Adrenal gland (tissue), 12 donors: Measurements from ENCODE around the gene CCDC33. TPM values are rescaled to one million over a fixed set of nuclear protein-coding genes. Genes with fewer than 3 reads are reported as not detected.

Source experiments
- DNase-seq, 7 donors: peaks; one replicate each; pipeline ENCODE4 v3.0.0-alpha.2; 2019 to 2020
- H3K27ac ChIP-seq, 5 donors: fragments of 200-600 bp; sonication (generic) in 4 of 5; 1 replicate in 3 of 5; 2 replicates in 2 of 5; pipeline versions ENCODE4 v1.5.1 to v1.8.0; 2016 to 2020; ENCODE audit warnings: mild to moderate bottlenecking in 1 of 5
- H3K27me3 ChIP-seq: fragments of 200-600 bp; 2 replicates; pipeline ENCODE4 v1.8.0; 2021
- H3K36me3 ChIP-seq, 2 donors: fragments of 200-600 bp; replicated peaks in 1 of 2; 1 replicate in 1 of 2; 2 replicates in 1 of 2; pipeline versions ENCODE4 v1.5.1 to v1.8.0; 2018 to 2022
- H3K4me1 ChIP-seq, 2 donors: fragments of 200-600 bp; replicated peaks in 1 of 2; 1 replicate in 1 of 2; 2 replicates in 1 of 2; pipeline versions ENCODE4 v1.5.1 to v1.8.0; 2018 to 2021
- H3K4me3 ChIP-seq, 4 donors: fragments of 200-600 bp; sonication (generic) in 3 of 4; one replicate each; pipeline ENCODE4 v1.5.1; 2016 to 2018
- H3K9me3 ChIP-seq, 3 donors: fragments of 200-600 bp; sonication (generic) in 1 of 3; replicated peaks in 1 of 3; 1 replicate in 2 of 3; 2 replicates in 1 of 3; pipeline versions ENCODE4 v1.5.1 to v1.8.0; 2016 to 2021
- CTCF ChIP-seq, 6 experiments: fragments of 450-650 bp in 4 of 6; fragments of 200-600 bp in 2 of 6; sonication (generic) in 1 of 6; IDR thresholded peaks; 1 replicate in 5 of 6; 2 replicates in 1 of 6; pipeline versions ENCODE4 v1.5.1 to v1.8.0; 2016 to 2021; ENCODE audit warnings: antibody characterized with exemption in 6 of 6, mild to moderate bottlenecking in 2 of 6, moderate library complexity in 1 of 6
- POLR2A ChIP-seq, 2 donors: fragments of 450-650 bp; IDR thresholded peaks; one replicate each; pipeline ENCODE4 v1.6.1; 2017; ENCODE audit warnings: antibody characterized with exemption in 2 of 2, mild to moderate bottlenecking in 2 of 2, moderate library complexity in 1 of 2
- WGBS, 4 donors: extraction: QIAGEN DNeasy Blood & Tissue Kit in 2 of 4; methylation state at CpG; one replicate each; pipeline versions ENCODE4 v1.1.5 to v1.1.7; 2013 to 2017; 5-methylcytosine and 5-hydroxymethylcytosine counted together
- intact Hi-C, 2 donors: fragments of 100-400 bp; cut with DNase I; formaldehyde crosslinking; loops; one replicate each; pipeline versions ENCODE4 v1.14.1 to v1.15.0; 2022 to 2023
- polyA plus RNA-seq, 3 donors: library from polyadenylated mRNA; stranded (reverse); fragments of 200-250 nt in 2 of 3; fragments of 350-450 nt in 1 of 3; fragmentation: Illumina TruSeq in 1 of 3; extraction: RNeasy Lipid Tissue Mini Kit (QIAGEN cat#74804) in 1 of 3; gene quantifications; one replicate each; pipeline ENCODE4 v1.2.3, GENCODE V29; 2013 to 2014
- total RNA-seq, 9 donors: library from RNA; depleted of rRNA in 4 of 9; stranded (reverse); fragments of >200 nt in 4 of 9; fragments of 120-200 nt in 1 of 9; fragmentation: NEBNext Ultra II Directional in 1 of 9; extraction: Animal tissue kit (Norgen Biotek cat#: 25700) in 1 of 9; gene quantifications; one replicate each; pipeline versions ENCODE4 v1.1.0 to v1.2.4, GENCODE V29; 2013 to 2023
- donor health status: healthy with polysubstance abuse.
- donor health status: Bipolar disorder and iron deficiency.
- donor health status: DM: yes; HTN: yes; CAD: no.
- donor health status: DM: no; HTN: no; CAD: no.
- donor health status: DM: no; HTN: no; CAD: no.
- donor health status: DM: yes; HTN: yes; CAD: no.

The CCDC33 gene
- total and polyA plus RNA-seq, 12 donors, result 0.11 to 1.1 (median 0.30) TPM; not detected in 3

DNA sequence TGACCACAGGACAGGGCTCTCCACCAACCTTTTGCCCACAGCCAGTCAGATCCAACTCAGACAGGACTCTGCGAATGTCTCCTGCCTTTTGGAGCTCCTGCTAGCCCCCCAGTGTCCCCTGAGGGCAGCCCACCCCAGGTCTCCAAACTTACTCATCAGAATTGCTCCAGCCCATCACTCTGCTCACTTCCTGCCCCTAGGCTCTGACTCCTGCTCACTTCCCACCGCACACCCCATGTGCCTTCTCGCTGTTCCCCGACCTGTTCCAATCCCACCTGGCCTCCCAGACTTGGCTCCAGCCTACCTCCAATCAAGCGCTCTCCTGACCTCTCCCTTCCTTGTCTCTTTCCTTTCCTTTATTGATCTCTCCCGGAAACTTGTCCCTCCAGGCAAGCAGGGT lies 27.6 kb upstream of the CCDC33 start:
- H3K27me3 ChIP-seq, result no peaks in the 10 kb centered on the region

DNA sequence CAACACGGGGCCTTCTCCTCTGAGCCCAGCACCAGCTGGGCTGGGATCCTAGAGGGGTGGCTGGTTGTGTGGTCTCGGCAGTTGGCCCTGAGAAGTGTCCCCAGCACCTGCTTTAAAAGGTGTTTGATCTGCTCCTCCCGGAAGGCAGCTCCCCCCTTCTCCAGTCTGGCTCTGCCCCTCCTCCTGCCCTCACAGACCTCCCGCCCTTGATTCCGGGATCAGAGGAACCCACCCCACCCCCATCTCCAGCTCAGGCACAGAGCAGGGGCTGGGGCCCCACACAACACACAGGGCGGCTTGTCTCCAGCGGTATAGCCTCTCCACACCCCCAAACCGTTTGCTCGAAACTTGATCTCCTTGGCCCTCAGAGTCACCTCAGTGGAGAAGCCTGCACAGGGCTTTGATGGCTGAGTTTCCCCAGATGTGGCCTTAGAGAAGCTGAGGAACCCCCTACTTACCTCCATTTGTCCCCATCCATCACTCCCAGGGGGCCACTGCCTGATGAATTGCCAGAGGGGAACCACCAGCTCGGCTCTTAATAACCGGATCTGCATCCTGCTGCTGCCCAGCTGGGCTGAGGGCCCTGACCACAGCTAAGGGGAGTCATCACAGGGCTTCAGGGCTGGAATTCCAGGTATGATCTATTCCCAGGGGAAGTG lies 27.1 kb upstream of the CCDC33 start:
- intact Hi-C loops, result no loop called here
- no peaks in the 10 kb centered on the region for H3K36me3 ChIP-seq
- DNase-seq, result no peak
- TF ChIP-seq POLR2A (IDR thresholded peaks at IDR 0.05) (no peak), CTCF (IDR thresholded peaks at IDR 0.05) (no peak)
- H3K4me1 ChIP-seq, result no peaks in the 10 kb centered on the region
- H3K4me3 ChIP-seq, result no peak overlapping the region
- WGBS, 4 donors, result 79 to 85% (median 81%) methylated on average over 8 to 11 of the region's 11 CpGs
- H3K9me3 ChIP-seq, result no peaks in the 10 kb centered on the region
- no peaks in the 10 kb centered on the region for H3K27me3 ChIP-seq
- no peak overlapping the region for H3K27ac ChIP-seq

More for the DNA sequence above, 27.6 kb upstream of the CCDC33 start:
- WGBS, 4 donors, result 89 to 95% (median 93%) methylated on average over 6 of the region's 6 CpGs
- H3K27ac ChIP-seq, result no peak overlapping the region
- no peaks in the 10 kb centered on the region for H3K4me1 ChIP-seq
- no peak for DNase-seq
- TF ChIP-seq CTCF (IDR thresholded peaks at IDR 0.05) (no peak), POLR2A (IDR thresholded peaks at IDR 0.05) (no peak)
- H3K36me3 ChIP-seq, result no peaks in the 10 kb centered on the region
- no peak overlapping the region for H3K4me3 ChIP-seq
- intact Hi-C loops, result no loop called here
- no peaks in the 10 kb centered on the region for H3K9me3 ChIP-seq

DNA sequence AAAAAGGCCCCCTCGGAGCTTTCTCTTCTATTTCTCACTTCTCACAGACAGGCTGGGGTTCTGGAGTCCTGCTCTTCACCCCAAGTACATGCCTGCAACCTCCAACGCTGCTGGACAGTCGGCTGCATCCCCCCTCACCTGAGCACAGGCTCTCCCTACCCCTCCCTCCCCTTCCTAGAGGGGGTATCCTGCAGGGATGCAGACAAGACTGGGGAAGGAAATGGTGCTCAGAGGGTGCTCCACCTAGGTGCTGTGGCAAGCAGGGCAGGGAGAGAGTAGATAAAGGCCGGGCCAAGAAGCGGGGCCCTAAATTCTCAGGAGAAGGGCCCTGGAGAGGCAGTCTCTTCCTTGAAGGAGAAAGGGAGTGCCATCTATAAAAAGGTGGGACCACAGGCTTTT lies 26.6 kb upstream of the CCDC33 start:
- H3K4me1 ChIP-seq, result no peaks in the 10 kb centered on the region

More for the DNA sequence above, 26.6 kb upstream of the CCDC33 start:
- H3K4me3 ChIP-seq, result no peak overlapping the region
- 89 to 90% (median 89%) methylated on average over 5 of the region's 5 CpGs for WGBS, 4 donors
- TF ChIP-seq CTCF (IDR thresholded peaks at IDR 0.05) (no peak), POLR2A (IDR thresholded peaks at IDR 0.05) (no peak)
- no peak overlapping the region for H3K27ac ChIP-seq
- intact Hi-C loops, result no loop called here
- H3K36me3 ChIP-seq, result no peaks in the 10 kb centered on the region
- no peaks in the 10 kb centered on the region for H3K9me3 ChIP-seq
- no peaks in the 10 kb centered on the region for H3K27me3 ChIP-seq
- no peak for DNase-seq
